Tibial nerve (tissue), 4 donors: ENCODE measurements around the gene EFEMP2. TPM values are rescaled to one million over a fixed set of nuclear protein-coding genes. Genes with fewer than 3 reads are reported as not detected.

Experiments used
- DNase-seq, 2 donors: peaks; one replicate each; pipeline ENCODE4 v3.0.0-alpha.2; 2019; ENCODE audit warnings: low spot score in 2 of 2
- H3K27ac ChIP-seq, 4 donors: fragments of 200-600 bp; sonication (generic) in 3 of 4; one replicate each; pipeline ENCODE4 v1.5.1; 2017 to 2019; ENCODE audit warnings: mild to moderate bottlenecking in 1 of 4
- H3K27me3 ChIP-seq, 2 donors: fragments of 200-600 bp; sonication (generic) in 1 of 2; one replicate each; pipeline versions ENCODE4 v1.5.1 to v1.6.0; 2017 to 2019
- H3K36me3 ChIP-seq, 3 donors: fragments of 200-600 bp; sonication (generic); one replicate each; pipeline ENCODE4 v1.5.1; 2018 to 2019
- H3K4me1 ChIP-seq, 4 donors: fragments of 200-600 bp; sonication (generic) in 3 of 4; one replicate each; pipeline ENCODE4 v1.5.1; 2017 to 2019
- H3K4me3 ChIP-seq, 4 donors: fragments of 200-600 bp; sonication (generic) in 3 of 4; one replicate each; pipeline ENCODE4 v1.5.1; 2017 to 2019; ENCODE audit warnings: mild to moderate bottlenecking in 1 of 4, moderate library complexity in 1 of 4
- H3K9me3 ChIP-seq, 4 donors: fragments of 200-600 bp; sonication (generic) in 3 of 4; one replicate each; pipeline ENCODE4 v1.5.1; 2017 to 2019
- EP300 ChIP-seq, 2 donors: sonication (generic); formaldehyde crosslinking; IDR thresholded peaks; one replicate each; pipeline ENCODE4 v1.6.1; 2017; ENCODE audit warnings: antibody characterized with exemption in 2 of 2, mild to moderate bottlenecking in 1 of 2
- POLR2A ChIP-seq, 2 donors: fragments of 450-650 bp; IDR thresholded peaks; one replicate each; pipeline ENCODE4 v1.6.1; 2017; ENCODE audit warnings: antibody characterized with exemption in 2 of 2, mild to moderate bottlenecking in 2 of 2, moderate library complexity in 2 of 2
- WGBS, 2 donors: methylation state at CpG; one replicate each; pipeline ENCODE4 v1.1.5; 2018; 5-methylcytosine and 5-hydroxymethylcytosine counted together
- total RNA-seq, 4 donors: library from RNA; depleted of rRNA; stranded (reverse); fragments of >200 nt; gene quantifications; one replicate each; pipeline ENCODE4 v1.1.0, GENCODE V29; 2016
- TF ChIP-seq, protein P1 (sequence below), 5 experiments: fragments of 200-600 bp in 3 of 5; fragments of 450-650 bp in 2 of 5; sonication (generic) in 3 of 5; IDR thresholded peaks; one replicate each; pipeline ENCODE4 v1.5.1; 2016 to 2019; ENCODE audit warnings: antibody characterized with exemption in 5 of 5, mild to moderate bottlenecking in 3 of 5, moderate library complexity in 2 of 5

Gene EFEMP2
- total RNA-seq, 4 donors from 2014 or later: 59.2 to 92.7 (median 82.0) TPM

GRCh38 chr11:65817835-65818680 lies 54.5 kb downstream of the EFEMP2 start:
- H3K36me3 ChIP-seq: no peaks in the 10 kb centered on the region
- peak; percentile 91 to 96 for DNase-seq
- TF ChIP-seq EP300 (IDR thresholded peaks at IDR 0.05) (peak in 1 of 2 donors; percentile 52), POLR2A (IDR thresholded peaks at IDR 0.05) (peak; percentile 28 to 36)
- TF ChIP-seq, protein P1, sequence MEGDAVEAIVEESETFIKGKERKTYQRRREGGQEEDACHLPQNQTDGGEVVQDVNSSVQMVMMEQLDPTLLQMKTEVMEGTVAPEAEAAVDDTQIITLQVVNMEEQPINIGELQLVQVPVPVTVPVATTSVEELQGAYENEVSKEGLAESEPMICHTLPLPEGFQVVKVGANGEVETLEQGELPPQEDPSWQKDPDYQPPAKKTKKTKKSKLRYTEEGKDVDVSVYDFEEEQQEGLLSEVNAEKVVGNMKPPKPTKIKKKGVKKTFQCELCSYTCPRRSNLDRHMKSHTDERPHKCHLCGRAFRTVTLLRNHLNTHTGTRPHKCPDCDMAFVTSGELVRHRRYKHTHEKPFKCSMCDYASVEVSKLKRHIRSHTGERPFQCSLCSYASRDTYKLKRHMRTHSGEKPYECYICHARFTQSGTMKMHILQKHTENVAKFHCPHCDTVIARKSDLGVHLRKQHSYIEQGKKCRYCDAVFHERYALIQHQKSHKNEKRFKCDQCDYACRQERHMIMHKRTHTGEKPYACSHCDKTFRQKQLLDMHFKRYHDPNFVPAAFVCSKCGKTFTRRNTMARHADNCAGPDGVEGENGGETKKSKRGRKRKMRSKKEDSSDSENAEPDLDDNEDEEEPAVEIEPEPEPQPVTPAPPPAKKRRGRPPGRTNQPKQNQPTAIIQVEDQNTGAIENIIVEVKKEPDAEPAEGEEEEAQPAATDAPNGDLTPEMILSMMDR (IDR thresholded peaks at IDR 0.05): peak; percentile 99 to 100 (median 100)
- no peaks in the 10 kb centered on the region for H3K27me3 ChIP-seq
- WGBS, 2 donors: 6 to 17% methylated on average over 25 to 69 of the region's 74 CpGs
- peaks cover 0 to 23% (median 9%) of the 10 kb centered on the region in 4 donors for H3K4me1 ChIP-seq
- H3K4me3 ChIP-seq: peak overlapping the region; percentile 53 to 80 (median 60)
- H3K9me3 ChIP-seq: no peaks in the 10 kb centered on the region
- H3K27ac ChIP-seq: peak overlapping the region; percentile 47 to 89 (median 80)

- TF ChIP-seq EP300 (IDR thresholded peaks at IDR 0.05) (no peak), POLR2A (IDR thresholded peaks at IDR 0.05) (no peak)
- TF ChIP-seq, protein P1 (IDR thresholded peaks at IDR 0.05): no peak
- H3K36me3 ChIP-seq: no peaks in the 10 kb centered on the region
- no peak for DNase-seq
- peak overlapping the region; percentile 53 to 80 (median 60) for H3K4me3 ChIP-seq
- peaks cover 0 to 23% (median 9%) of the 10 kb centered on the region in 4 donors for H3K4me1 ChIP-seq
- no peaks in the 10 kb centered on the region for H3K27me3 ChIP-seq
- peak overlapping the region; percentile 47 to 89 (median 80) for H3K27ac ChIP-seq
- no peaks in the 10 kb centered on the region for H3K9me3 ChIP-seq
- WGBS, 2 donors: 57 to 62% methylated on average over 5 of the region's 5 CpGs
Observed at GRCh38 chr11:65817312-65817834, 55.2 kb downstream of the EFEMP2 start.

DNA sequence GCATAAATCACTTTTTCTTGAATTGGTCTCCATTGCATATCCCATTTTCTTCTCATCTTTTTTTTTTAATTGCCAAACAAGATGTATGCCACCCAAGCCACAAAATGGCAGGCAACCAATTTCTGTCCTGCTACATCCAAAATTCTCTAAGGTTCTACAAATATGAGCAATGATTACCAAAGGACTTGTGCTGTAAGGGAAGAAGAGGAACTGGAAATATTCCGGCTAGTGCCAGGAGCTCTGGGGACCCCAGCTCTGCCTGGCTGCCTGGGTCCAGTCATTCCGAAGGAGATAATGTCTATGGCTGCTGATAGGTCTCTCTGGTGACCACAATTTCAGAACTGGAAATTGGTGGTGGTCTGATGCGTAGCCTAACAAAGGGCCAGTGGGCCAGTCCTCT lies 55.9 kb downstream of the EFEMP2 start:
- peak overlapping the region in 1 of 4 donors; percentile 89 for H3K27ac ChIP-seq
- DNase-seq: no peak

More for the DNA sequence above, 55.9 kb downstream of the EFEMP2 start:
- no peaks in the 10 kb centered on the region for H3K36me3 ChIP-seq
- H3K9me3 ChIP-seq: no peaks in the 10 kb centered on the region
- H3K4me1 ChIP-seq: peaks cover 0 to 23% (median 9%) of the 10 kb centered on the region in 4 donors
- TF ChIP-seq POLR2A (IDR thresholded peaks at IDR 0.05) (no peak), EP300 (IDR thresholded peaks at IDR 0.05) (no peak)
- TF ChIP-seq, protein P1 (IDR thresholded peaks at IDR 0.05): no peak
- WGBS, 2 donors: 90 to 94% methylated on average over 3 of the region's 3 CpGs
- no peak overlapping the region for H3K4me3 ChIP-seq
- no peaks in the 10 kb centered on the region for H3K27me3 ChIP-seq

Other genes with a start within 250 kb of the EFEMP2 start
- 100 to 1,000 TPM in 1 of 4 donors, 10 to 100 TPM in 3; 50.2 to 103 (median 65.0) TPM for gene SIPA1, start 234.7 kb downstream of the EFEMP2 start, total RNA-seq
- 10 to 100 TPM; 44.6 to 70.8 (median 51.7) TPM for gene RELA, start 209.9 kb downstream of the EFEMP2 start, total RNA-seq
- 100 to 1,000 TPM in 1 of 4 donors, 10 to 100 TPM in 3; 68.1 to 118 (median 92.3) TPM for gene KAT5, start 160.5 kb downstream of the EFEMP2 start, total RNA-seq
- gene RNASEH2C, start 152.0 kb downstream of the EFEMP2 start, total RNA-seq: 100 to 1,000 TPM; 142 to 197 (median 152) TPM
- gene AP5B1, start 91.8 kb downstream of the EFEMP2 start, total RNA-seq: 10 to 100 TPM; 12.7 to 27.5 (median 18.8) TPM
- gene OVOL1, start 85.7 kb downstream of the EFEMP2 start, total RNA-seq: not detected
- 1 to 10 TPM in 2 of 4 donors, under 1 TPM in 1, not detected in 1; 0.78 to 2.5 (median 1.5) TPM for gene SNX32, start 38.8 kb downstream of the EFEMP2 start, total RNA-seq
- gene CFL1, start 14.6 kb downstream of the EFEMP2 start, total RNA-seq: 100 to 1,000 TPM; 461 to 881 (median 580) TPM
- 10 to 100 TPM; 54.0 to 83.1 (median 68.3) TPM for gene MUS81, start 12.4 kb downstream of the EFEMP2 start, total RNA-seq
- 1 to 10 TPM in 2 of 4 donors, not detected in 2; 1.5 to 3.1 TPM for gene CTSW, start 7.0 kb upstream of the EFEMP2 start, total RNA-seq
- gene FIBP, start 15.7 kb upstream of the EFEMP2 start, total RNA-seq: 10 to 100 TPM; 53.6 to 73.2 (median 63.7) TPM
- 100 to 1,000 TPM in 2 of 4 donors, 10 to 100 TPM in 2; 73.0 to 108 (median 89.4) TPM for gene CCDC85B, start 17.9 kb upstream of the EFEMP2 start, total RNA-seq
- 1 to 10 TPM in 3 of 4 donors, not detected in 1; 1.3 to 3.3 (median 1.4) TPM for gene FOSL1, start 27.6 kb upstream of the EFEMP2 start, total RNA-seq
- 10 to 100 TPM; 14.7 to 30.4 (median 21.7) TPM for gene C11orf68, start 46.3 kb upstream of the EFEMP2 start, total RNA-seq
- 100 to 1,000 TPM in 2 of 4 donors, 10 to 100 TPM in 2; 64.5 to 134 (median 93.3) TPM for gene DRAP1, start 46.6 kb upstream of the EFEMP2 start, total RNA-seq
- gene TSGA10IP, start 72.7 kb upstream of the EFEMP2 start, total RNA-seq: not detected
- 10 to 100 TPM; 49.6 to 73.7 (median 62.3) TPM for gene SART1, start 88.9 kb upstream of the EFEMP2 start, total RNA-seq
- 10 to 100 TPM; 27.0 to 40.6 (median 29.5) TPM for gene EIF1AD, start 129.4 kb upstream of the EFEMP2 start, total RNA-seq
- 10 to 100 TPM; 23.9 to 68.9 (median 51.0) TPM for gene BANF1, start 129.7 kb upstream of the EFEMP2 start, total RNA-seq
- 1 to 10 TPM in 1 of 4 donors, not detected in 3; 1.2 TPM for gene CST6, start 139.2 kb upstream of the EFEMP2 start, total RNA-seq
- under 1 TPM in 1 of 4 donors, not detected in 3; 0.87 TPM for gene CATSPER1, start 153.7 kb upstream of the EFEMP2 start, total RNA-seq
- gene GAL3ST3, start 176.4 kb upstream of the EFEMP2 start, total RNA-seq: not detected
- gene SF3B2, start 179.6 kb upstream of the EFEMP2 start, total RNA-seq: 100 to 1,000 TPM; 148 to 216 (median 156) TPM
- gene PACS1, start 197.5 kb upstream of the EFEMP2 start, total RNA-seq: 10 to 100 TPM; 32.0 to 62.7 (median 51.8) TPM